Measurements from ENCODE around the gene FOXO3. TPM values are rescaled to one million over a fixed set of nuclear protein-coding genes. Genes with fewer than 3 reads are reported as not detected.
"Not testable (repeated sequence)": the region's sequence is repeated elsewhere in the genome, so short reads cannot be mapped to it uniquely, and the experiment has no call there.

Gene FOXO3
- total and polyA plus RNA-seq, 2 donors (not counting 1 experiment from before 2014, with no cell fraction given) = 49.5 to 63.9 TPM

- no peak overlapping the region for H3K9ac ChIP-seq (ENCODE audit: insufficient read depth, low read length)
- no peak overlapping the region for H3K4me2 ChIP-seq (ENCODE audit: extremely low read depth, insufficient read depth, low read length)
- peak overlapping the region; percentile 15 for H3K27ac ChIP-seq (ENCODE audit: insufficient read depth, low read length)
- no peak overlapping the region for H2AFZ ChIP-seq (ENCODE audit: low read length)
- peaks cover 8% of the 10 kb centered on the region for H3K4me1 ChIP-seq (ENCODE audit: control insufficient read depth, extremely low read depth, insufficient read depth, low read length)
- H3K9me3 ChIP-seq (ENCODE audit: control insufficient read depth, insufficient read depth, low read depth, low read length) = no peaks in the 10 kb centered on the region
- H3K79me2 ChIP-seq (ENCODE audit: control insufficient read depth, insufficient read depth, low read length) = peaks cover 77% of the 10 kb centered on the region
- DNase-seq (ENCODE audit: low read depth in 2 of 2) = peak; percentile 52 to 73
- TF ChIP-seq, protein P1, sequence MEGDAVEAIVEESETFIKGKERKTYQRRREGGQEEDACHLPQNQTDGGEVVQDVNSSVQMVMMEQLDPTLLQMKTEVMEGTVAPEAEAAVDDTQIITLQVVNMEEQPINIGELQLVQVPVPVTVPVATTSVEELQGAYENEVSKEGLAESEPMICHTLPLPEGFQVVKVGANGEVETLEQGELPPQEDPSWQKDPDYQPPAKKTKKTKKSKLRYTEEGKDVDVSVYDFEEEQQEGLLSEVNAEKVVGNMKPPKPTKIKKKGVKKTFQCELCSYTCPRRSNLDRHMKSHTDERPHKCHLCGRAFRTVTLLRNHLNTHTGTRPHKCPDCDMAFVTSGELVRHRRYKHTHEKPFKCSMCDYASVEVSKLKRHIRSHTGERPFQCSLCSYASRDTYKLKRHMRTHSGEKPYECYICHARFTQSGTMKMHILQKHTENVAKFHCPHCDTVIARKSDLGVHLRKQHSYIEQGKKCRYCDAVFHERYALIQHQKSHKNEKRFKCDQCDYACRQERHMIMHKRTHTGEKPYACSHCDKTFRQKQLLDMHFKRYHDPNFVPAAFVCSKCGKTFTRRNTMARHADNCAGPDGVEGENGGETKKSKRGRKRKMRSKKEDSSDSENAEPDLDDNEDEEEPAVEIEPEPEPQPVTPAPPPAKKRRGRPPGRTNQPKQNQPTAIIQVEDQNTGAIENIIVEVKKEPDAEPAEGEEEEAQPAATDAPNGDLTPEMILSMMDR (conservative IDR thresholded peaks at IDR 0.05 in 1 of 2, IDR thresholded peaks at IDR 0.05 in 1 of 2; ENCODE audit: low read depth in 1 of 2, low read length in 2 of 2) = no peak
- TF ChIP-seq EZH2 (IDR thresholded peaks at IDR 0.05; ENCODE audit: low read length, missing control alignments) = no peak
- H3K36me3 ChIP-seq (ENCODE audit: control insufficient read depth, insufficient read depth, low read length) = no peaks in the 10 kb centered on the region
- H4K20me1 ChIP-seq (ENCODE audit: control insufficient read depth, extremely low read depth, insufficient read depth, low read length) = no peaks in the 10 kb centered on the region
- no peak overlapping the region for H3K4me3 ChIP-seq (replicated peaks in 1 of 4; ENCODE audit: control extremely low read depth in 1 of 4, insufficient read depth in 1 of 4, low read depth in 3 of 4, low read length in 4 of 4)
- no peaks in the 10 kb centered on the region for H3K27me3 ChIP-seq (ENCODE audit: control insufficient read depth, insufficient read depth, low read length)
Observed at GRCh38 chr6:108661430-108661829, 100.7 kb downstream of the FOXO3 start.

DNA sequence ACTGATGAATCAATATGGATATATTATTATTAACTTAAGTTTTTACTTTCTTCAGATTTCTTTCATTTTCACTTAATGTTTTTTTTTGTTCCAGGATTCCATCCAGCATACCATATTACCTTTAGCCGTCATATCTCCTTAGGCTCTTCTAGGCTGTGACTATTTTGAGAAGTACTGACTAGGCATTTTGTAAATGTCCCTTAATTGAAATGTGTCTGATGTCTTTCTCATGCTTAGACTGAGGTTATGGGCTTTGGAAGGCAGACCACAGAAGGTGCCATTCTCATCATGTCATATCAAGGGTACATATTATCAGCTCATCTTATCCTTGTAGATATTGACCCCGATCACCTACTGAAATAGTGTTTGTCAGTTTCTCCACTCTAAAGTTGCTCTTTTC is 101.3 kb downstream of the FOXO3 start:
- peaks cover 5% of the 10 kb centered on the region for H3K4me1 ChIP-seq (ENCODE audit: control insufficient read depth, extremely low read depth, insufficient read depth, low read length)
- TF ChIP-seq, protein P1 (conservative IDR thresholded peaks at IDR 0.05 in 1 of 2, IDR thresholded peaks at IDR 0.05 in 1 of 2; ENCODE audit: low read depth in 1 of 2, low read length in 2 of 2) = no peak
- TF ChIP-seq EZH2 (IDR thresholded peaks at IDR 0.05; ENCODE audit: low read length, missing control alignments) = no peak
- H3K4me3 ChIP-seq (replicated peaks in 1 of 4; ENCODE audit: control extremely low read depth in 1 of 4, insufficient read depth in 1 of 4, low read depth in 3 of 4, low read length in 4 of 4) = no peak overlapping the region
- no peak overlapping the region for H2AFZ ChIP-seq (ENCODE audit: low read length)
- H3K27me3 ChIP-seq (ENCODE audit: control insufficient read depth, insufficient read depth, low read length) = no peaks in the 10 kb centered on the region
- no peak overlapping the region for H3K27ac ChIP-seq (ENCODE audit: insufficient read depth, low read length)
- peaks cover 79% of the 10 kb centered on the region for H3K79me2 ChIP-seq (ENCODE audit: control insufficient read depth, insufficient read depth, low read length)
- no peak for DNase-seq (ENCODE audit: low read depth in 2 of 2)
- no peaks in the 10 kb centered on the region for H3K36me3 ChIP-seq (ENCODE audit: control insufficient read depth, insufficient read depth, low read length)
- no peaks in the 10 kb centered on the region for H4K20me1 ChIP-seq (ENCODE audit: control insufficient read depth, extremely low read depth, insufficient read depth, low read length)
- no peak overlapping the region for H3K4me2 ChIP-seq (ENCODE audit: extremely low read depth, insufficient read depth, low read length)
- no peak overlapping the region for H3K9ac ChIP-seq (ENCODE audit: insufficient read depth, low read length)
- no peaks in the 10 kb centered on the region for H3K9me3 ChIP-seq (ENCODE audit: control insufficient read depth, insufficient read depth, low read depth, low read length)

DNA sequence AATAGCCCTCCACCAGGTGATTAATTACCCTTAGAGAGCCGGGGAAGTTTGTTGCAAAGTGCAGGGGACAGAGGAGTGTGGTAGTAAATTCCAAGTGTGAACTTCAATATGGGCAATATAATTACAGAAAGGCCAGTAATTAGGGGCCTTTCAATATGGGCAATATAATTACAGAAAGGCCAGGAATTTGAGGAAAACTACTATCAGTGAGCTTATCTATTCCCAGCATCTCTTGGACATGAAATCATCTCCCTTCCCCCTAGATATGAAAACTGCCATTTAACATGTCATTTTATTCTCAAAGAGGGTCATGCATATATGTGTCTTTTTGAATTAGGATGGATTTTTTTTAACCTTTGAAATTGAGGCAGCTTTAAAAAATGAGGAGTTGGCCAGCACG is 102.0 kb downstream of the FOXO3 start:
- TF ChIP-seq, protein P1 (conservative IDR thresholded peaks at IDR 0.05 in 1 of 2, IDR thresholded peaks at IDR 0.05 in 1 of 2; ENCODE audit: low read depth in 1 of 2, low read length in 2 of 2) = no peak
- no peak for TF ChIP-seq EZH2 (IDR thresholded peaks at IDR 0.05; ENCODE audit: low read length, missing control alignments)
- peaks cover 6% of the 10 kb centered on the region for H3K4me1 ChIP-seq (ENCODE audit: control insufficient read depth, extremely low read depth, insufficient read depth, low read length)
- H3K27ac ChIP-seq (ENCODE audit: insufficient read depth, low read length) = no peak overlapping the region
- H3K9me3 ChIP-seq (ENCODE audit: control insufficient read depth, insufficient read depth, low read depth, low read length) = no peaks in the 10 kb centered on the region
- H3K36me3 ChIP-seq (ENCODE audit: control insufficient read depth, insufficient read depth, low read length) = no peaks in the 10 kb centered on the region
- H4K20me1 ChIP-seq (ENCODE audit: control insufficient read depth, extremely low read depth, insufficient read depth, low read length) = no peaks in the 10 kb centered on the region
- no peak overlapping the region for H3K4me2 ChIP-seq (ENCODE audit: extremely low read depth, insufficient read depth, low read length)
- H3K79me2 ChIP-seq (ENCODE audit: control insufficient read depth, insufficient read depth, low read length) = peaks cover 74% of the 10 kb centered on the region
- DNase-seq (ENCODE audit: low read depth in 2 of 2) = no peak
- no peak overlapping the region for H3K9ac ChIP-seq (ENCODE audit: insufficient read depth, low read length)
- H2AFZ ChIP-seq (ENCODE audit: low read length) = no peak overlapping the region
- no peaks in the 10 kb centered on the region for H3K27me3 ChIP-seq (ENCODE audit: control insufficient read depth, insufficient read depth, low read length)
- H3K4me3 ChIP-seq (replicated peaks in 1 of 4; ENCODE audit: control extremely low read depth in 1 of 4, insufficient read depth in 1 of 4, low read depth in 3 of 4, low read length in 4 of 4) = no peak overlapping the region

DNA sequence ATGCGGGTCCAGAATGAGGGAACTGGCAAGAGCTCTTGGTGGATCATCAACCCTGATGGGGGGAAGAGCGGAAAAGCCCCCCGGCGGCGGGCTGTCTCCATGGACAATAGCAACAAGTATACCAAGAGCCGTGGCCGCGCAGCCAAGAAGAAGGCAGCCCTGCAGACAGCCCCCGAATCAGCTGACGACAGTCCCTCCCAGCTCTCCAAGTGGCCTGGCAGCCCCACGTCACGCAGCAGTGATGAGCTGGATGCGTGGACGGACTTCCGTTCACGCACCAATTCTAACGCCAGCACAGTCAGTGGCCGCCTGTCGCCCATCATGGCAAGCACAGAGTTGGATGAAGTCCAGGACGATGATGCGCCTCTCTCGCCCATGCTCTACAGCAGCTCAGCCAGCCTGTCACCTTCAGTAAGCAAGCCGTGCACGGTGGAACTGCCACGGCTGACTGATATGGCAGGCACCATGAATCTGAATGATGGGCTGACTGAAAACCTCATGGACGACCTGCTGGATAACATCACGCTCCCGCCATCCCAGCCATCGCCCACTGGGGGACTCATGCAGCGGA is 102.9 kb downstream of the FOXO3 start:
- H3K4me2 ChIP-seq (ENCODE audit: extremely low read depth, insufficient read depth, low read length); H2AFZ ChIP-seq (ENCODE audit: low read length); H3K27me3 ChIP-seq (ENCODE audit: control insufficient read depth, insufficient read depth, low read length); H3K27ac ChIP-seq (ENCODE audit: insufficient read depth, low read length); DNase-seq (ENCODE audit: low read depth in 2 of 2); H3K36me3 ChIP-seq (ENCODE audit: control insufficient read depth, insufficient read depth, low read length); H3K9ac ChIP-seq (ENCODE audit: insufficient read depth, low read length); H3K4me3 ChIP-seq (replicated peaks in 1 of 4; ENCODE audit: control extremely low read depth in 1 of 4, insufficient read depth in 1 of 4, low read depth in 3 of 4, low read length in 4 of 4); H4K20me1 ChIP-seq (ENCODE audit: control insufficient read depth, extremely low read depth, insufficient read depth, low read length); H3K9me3 ChIP-seq (ENCODE audit: control insufficient read depth, insufficient read depth, low read depth, low read length); H3K4me1 ChIP-seq (ENCODE audit: control insufficient read depth, extremely low read depth, insufficient read depth, low read length): not testable (repeated sequence)
- H3K79me2 ChIP-seq (ENCODE audit: control insufficient read depth, insufficient read depth, low read length) = peaks cover 72% of the 10 kb centered on the region
